Measurements from ENCODE around the gene AP3D1. TPM values are rescaled to one million over a fixed set of nuclear protein-coding genes. Genes with fewer than 3 reads are reported as not detected.

The AP3D1 gene
- total and polyA plus RNA-seq, 9 of the 15 experiments (the other 6 are each of a cell fraction or from before 2014, with no cell fraction given): 1.2 to 86.1 (median 35.9) TPM

DNA sequence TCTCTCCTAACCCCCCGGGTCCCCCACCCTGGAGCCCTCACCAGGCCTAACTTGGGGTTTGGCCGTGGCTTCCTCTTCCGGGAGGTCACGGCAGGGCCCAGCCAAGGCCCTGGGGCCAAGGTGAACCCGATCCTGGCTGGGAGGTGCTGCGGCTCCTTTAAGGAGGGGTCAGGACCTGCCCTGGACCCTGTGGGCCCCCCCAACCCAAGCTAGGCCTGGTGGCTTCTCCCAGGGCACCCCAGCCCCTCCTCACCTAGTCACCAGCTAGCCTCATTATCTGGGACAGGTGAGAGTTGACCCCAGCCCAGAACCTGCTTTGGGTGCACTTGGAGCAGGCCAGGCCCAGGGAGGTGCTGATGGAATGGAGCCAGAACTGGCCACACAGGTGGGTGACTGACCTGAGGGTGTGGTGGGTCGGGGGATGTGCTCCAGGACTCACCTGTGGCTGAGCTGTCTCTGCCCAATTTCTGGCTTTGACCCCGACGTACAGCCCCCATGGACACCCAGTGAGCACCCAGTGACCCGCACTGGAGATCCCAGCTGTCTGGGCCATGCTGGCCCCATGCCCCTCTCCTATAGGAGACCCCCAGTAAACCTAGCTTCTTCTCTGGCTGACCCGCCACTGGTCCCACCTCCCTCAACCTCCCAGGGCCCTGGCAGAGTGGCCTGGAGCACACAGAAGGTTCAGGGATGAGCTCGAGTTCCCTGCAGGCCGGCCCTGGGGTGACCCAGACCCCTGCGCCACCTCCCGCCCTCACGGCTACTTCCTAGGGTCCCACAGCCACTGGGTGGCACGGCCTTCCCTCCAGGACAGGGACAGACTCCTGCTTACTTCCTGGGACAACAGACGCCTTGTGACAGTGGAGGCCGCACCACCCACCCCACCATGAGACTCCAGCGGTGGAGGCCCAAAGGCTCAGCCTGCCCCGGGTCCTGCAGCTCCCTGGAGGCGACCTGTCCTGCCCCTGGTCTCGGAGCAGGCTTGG, 93.6 kb downstream of the AP3D1 start (continued):
- TF ChIP-seq, protein P1, sequence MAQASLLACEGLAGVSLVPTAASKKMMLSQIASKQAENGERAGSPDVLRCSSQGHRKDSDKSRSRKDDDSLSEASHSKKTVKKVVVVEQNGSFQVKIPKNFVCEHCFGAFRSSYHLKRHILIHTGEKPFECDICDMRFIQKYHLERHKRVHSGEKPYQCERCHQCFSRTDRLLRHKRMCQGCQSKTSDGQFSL (CRISPR knock-in tag; IDR thresholded peaks at IDR 0.05): peak; percentile 62; the same call in 1 of the 2 replicates
- TF ChIP-seq, protein P1 (tag; IDR thresholded peaks at IDR 0.05): no peak
- TF ChIP-seq NR2C1 (IDR thresholded peaks at IDR 0.05) (peak; percentile 52; the same call in 1 of the 2 replicates), NR2C1 (tag; IDR thresholded peaks at IDR 0.05) (peak; percentile 38), KLF13 (tag; IDR thresholded peaks at IDR 0.05; ENCODE audit: borderline replicate concordance, low read depth) (no peak), MXI1 (IDR thresholded peaks at IDR 0.05; ENCODE audit: low read depth, low read length) (no peak), ZNF76 (CRISPR knock-in tag; IDR thresholded peaks at IDR 0.05; ENCODE audit: borderline replicate concordance) (no peak), ZNF212 (CRISPR knock-in tag; IDR thresholded peaks at IDR 0.05) (no peak), MECOM (CRISPR knock-in tag; IDR thresholded peaks at IDR 0.05) (peak; percentile 7; the same call in 1 of the 2 replicates), SMARCC2 (IDR thresholded peaks at IDR 0.05; ENCODE audit: low read depth) (no peak), NR4A1 (CRISPR knock-in tag; IDR thresholded peaks at IDR 0.05) (no peak), NR4A1 (tag; IDR thresholded peaks at IDR 0.05) (0 out of 2 replicates have a peak, but pooled peaks have one; percentile 16), DMBX1 (CRISPR knock-in tag; IDR thresholded peaks at IDR 0.05; ENCODE audit: borderline replicate concordance) (peak; percentile 48; the same call in 1 of the 2 replicates), ETV6 (IDR thresholded peaks at IDR 0.05; ENCODE audit: borderline replicate concordance in 1 of 2, low read depth in 2 of 2, low read length in 1 of 2) (no peak), ETV6 (CRISPR knock-in tag; IDR thresholded peaks at IDR 0.05; ENCODE audit: borderline replicate concordance) (no peak), ZNF134 (CRISPR knock-in tag; conservative IDR thresholded peaks at IDR 0.05) (no peak)
- TF ChIP-seq, protein P2, sequence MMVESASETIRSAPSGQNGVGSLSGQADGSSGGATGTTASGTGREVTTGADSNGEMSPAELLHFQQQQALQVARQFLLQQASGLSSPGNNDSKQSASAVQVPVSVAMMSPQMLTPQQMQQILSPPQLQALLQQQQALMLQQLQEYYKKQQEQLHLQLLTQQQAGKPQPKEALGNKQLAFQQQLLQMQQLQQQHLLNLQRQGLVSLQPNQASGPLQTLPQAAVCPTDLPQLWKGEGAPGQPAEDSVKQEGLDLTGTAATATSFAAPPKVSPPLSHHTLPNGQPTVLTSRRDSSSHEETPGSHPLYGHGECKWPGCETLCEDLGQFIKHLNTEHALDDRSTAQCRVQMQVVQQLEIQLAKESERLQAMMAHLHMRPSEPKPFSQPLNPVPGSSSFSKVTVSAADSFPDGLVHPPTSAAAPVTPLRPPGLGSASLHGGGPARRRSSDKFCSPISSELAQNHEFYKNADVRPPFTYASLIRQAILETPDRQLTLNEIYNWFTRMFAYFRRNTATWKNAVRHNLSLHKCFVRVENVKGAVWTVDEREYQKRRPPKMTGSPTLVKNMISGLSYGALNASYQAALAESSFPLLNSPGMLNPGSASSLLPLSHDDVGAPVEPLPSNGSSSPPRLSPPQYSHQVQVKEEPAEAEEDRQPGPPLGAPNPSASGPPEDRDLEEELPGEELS (CRISPR knock-in tag; IDR thresholded peaks at IDR 0.05; ENCODE audit: borderline replicate concordance): 0 out of 2 replicates have a peak, but pooled peaks have one; percentile 15
- TF ChIP-seq, protein P3, sequence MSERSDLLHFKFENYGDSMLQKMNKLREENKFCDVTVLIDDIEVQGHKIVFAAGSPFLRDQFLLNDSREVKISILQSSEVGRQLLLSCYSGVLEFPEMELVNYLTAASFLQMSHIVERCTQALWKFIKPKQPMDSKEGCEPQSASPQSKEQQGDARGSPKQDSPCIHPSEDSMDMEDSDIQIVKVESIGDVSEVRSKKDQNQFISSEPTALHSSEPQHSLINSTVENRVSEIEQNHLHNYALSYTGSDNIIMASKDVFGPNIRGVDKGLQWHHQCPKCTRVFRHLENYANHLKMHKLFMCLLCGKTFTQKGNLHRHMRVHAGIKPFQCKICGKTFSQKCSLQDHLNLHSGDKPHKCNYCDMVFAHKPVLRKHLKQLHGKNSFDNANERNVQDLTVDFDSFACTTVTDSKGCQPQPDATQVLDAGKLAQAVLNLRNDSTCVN (CRISPR knock-in tag; IDR thresholded peaks at IDR 0.05): no peak
- TF ChIP-seq, protein P4, sequence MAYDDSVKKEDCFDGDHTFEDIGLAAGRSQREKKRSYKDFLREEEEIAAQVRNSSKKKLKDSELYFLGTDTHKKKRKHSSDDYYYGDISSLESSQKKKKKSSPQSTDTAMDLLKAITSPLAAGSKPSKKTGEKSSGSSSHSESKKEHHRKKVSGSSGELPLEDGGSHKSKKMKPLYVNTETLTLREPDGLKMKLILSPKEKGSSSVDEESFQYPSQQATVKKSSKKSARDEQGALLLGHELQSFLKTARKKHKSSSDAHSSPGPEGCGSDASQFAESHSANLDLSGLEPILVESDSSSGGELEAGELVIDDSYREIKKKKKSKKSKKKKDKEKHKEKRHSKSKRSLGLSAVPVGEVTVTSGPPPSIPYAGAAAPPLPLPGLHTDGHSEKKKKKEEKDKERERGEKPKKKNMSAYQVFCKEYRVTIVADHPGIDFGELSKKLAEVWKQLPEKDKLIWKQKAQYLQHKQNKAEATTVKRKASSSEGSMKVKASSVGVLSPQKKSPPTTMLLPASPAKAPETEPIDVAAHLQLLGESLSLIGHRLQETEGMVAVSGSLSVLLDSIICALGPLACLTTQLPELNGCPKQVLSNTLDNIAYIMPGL (CRISPR knock-in tag; IDR thresholded peaks at IDR 0.05): no peak
